ENCODE results near the gene MAP2K5. TPM values are rescaled to one million over a fixed set of nuclear protein-coding genes. Genes with fewer than 3 reads are reported as not detected.

Gene MAP2K5
- total and polyA plus RNA-seq, 8 donors = 1.8 to 94.6 (median 11.1) TPM

GRCh38 chr15:67533873-67534272 lies 8.6 kb upstream of the MAP2K5 start:
- Histone ChIP-seq H3K27ac (no peak overlapping the region), H3K27me3 (no peaks in the 10 kb centered on the region), H3K4me3 (no peak overlapping the region), H3K36me3 (peaks cover 0 to 9% (median under 1%) of the 10 kb centered on the region in 4 donors), H3K4me1 (no peaks in the 10 kb centered on the region), H3K9me3 (no peaks in the 10 kb centered on the region)
- 70 to 88% (median 73%) methylated on average over 1 of the region's 1 CpG for WGBS, 5 donors
- intact Hi-C loops (cut with DNase I; ENCODE audit: low total_unique reads) = no loop called here
- DNase-seq = no peak
- no peak for TF ChIP-seq EP300 (IDR thresholded peaks at IDR 0.05)
- no peak for TF ChIP-seq POLR2A (IDR thresholded peaks at IDR 0.05)
- no peak for TF ChIP-seq CTCF (IDR thresholded peaks at IDR 0.05)
- TF ChIP-seq POLR2AphosphoS5 (IDR thresholded peaks at IDR 0.05) = no peak

- WGBS, 5 donors = 88 to 100% (median 94%) methylated on average over 1 of the region's 1 CpG
- no peak for DNase-seq
- intact Hi-C loops (cut with DNase I; ENCODE audit: low total_unique reads) = no loop called here
- Histone ChIP-seq H3K4me3 (no peak overlapping the region), H3K36me3 (peaks cover 0 to 6% (median 0%) of the 10 kb centered on the region in 4 donors), H3K4me1 (no peaks in the 10 kb centered on the region), H3K27ac (no peak overlapping the region), H3K27me3 (no peaks in the 10 kb centered on the region), H3K9me3 (no peaks in the 10 kb centered on the region)
- no peak for TF ChIP-seq POLR2AphosphoS5 (IDR thresholded peaks at IDR 0.05)
Observed at GRCh38 chr15:67534360-67534759, 8.1 kb upstream of the MAP2K5 start.

GRCh38 chr15:67537771-67538170 lies 4.7 kb upstream of the MAP2K5 start:
- H3K4me3 ChIP-seq = no peak overlapping the region
- H3K27ac ChIP-seq = no peak overlapping the region
- TF ChIP-seq CTCF (IDR thresholded peaks at IDR 0.05) = no peak
- TF ChIP-seq EP300 (IDR thresholded peaks at IDR 0.05) = no peak
- no peak for TF ChIP-seq POLR2A (IDR thresholded peaks at IDR 0.05)
- TF ChIP-seq POLR2AphosphoS5 (IDR thresholded peaks at IDR 0.05) = no peak
- DNase-seq = no peak
- 94 to 100% (median 97%) methylated on average over 1 of the region's 1 CpG for whole genome bisulfite sequencing, 5 donors
- H3K36me3 ChIP-seq = no peaks in the 10 kb centered on the region
- peaks cover 0 to 7% (median 2%) of the 10 kb centered on the region in 4 donors for H3K4me1 ChIP-seq
- no peaks in the 10 kb centered on the region for H3K27me3 ChIP-seq
- no peaks in the 10 kb centered on the region for H3K9me3 ChIP-seq
- intact Hi-C loops (cut with DNase I; ENCODE audit: low total_unique reads) = no loop called here

GRCh38 chr15:67543348-67543718 lies 830 bp downstream of the MAP2K5 start:
- WGBS, 5 donors = 45 to 52% (median 50%) methylated on average over 7 of the region's 7 CpGs
- no peak for TF ChIP-seq EP300 (IDR thresholded peaks at IDR 0.05)
- no peak for TF ChIP-seq CTCF (IDR thresholded peaks at IDR 0.05)
- no peak for TF ChIP-seq POLR2A (IDR thresholded peaks at IDR 0.05)
- TF ChIP-seq POLR2AphosphoS5 (IDR thresholded peaks at IDR 0.05) = no peak
- DNase-seq = peak in 1 of 2 donors; percentile 28
- H3K4me3 ChIP-seq = peak overlapping the region; percentile 73 to 93 (median 84)
- peaks cover 15 to 39% (median 24%) of the 10 kb centered on the region in 4 donors for H3K4me1 ChIP-seq
- intact Hi-C loops (cut with DNase I; ENCODE audit: low total_unique reads) = no loop called here
- H3K27me3 ChIP-seq = no peaks in the 10 kb centered on the region
- H3K27ac ChIP-seq = peak overlapping the region in 4 of 5 donors; percentile 85 to 93 (median 88)
- H3K36me3 ChIP-seq = peaks cover 0 to 18% (median 13%) of the 10 kb centered on the region in 4 donors
- no peaks in the 10 kb centered on the region for H3K9me3 ChIP-seq

- no peak for DNase-seq
- TF ChIP-seq EP300 (IDR thresholded peaks at IDR 0.05) = no peak
- Histone ChIP-seq H3K9me3 (no peaks in the 10 kb centered on the region), H3K4me1 (peaks cover 18 to 49% (median 31%) of the 10 kb centered on the region in 4 donors), H3K36me3 (peaks cover 0 to 19% (median 13%) of the 10 kb centered on the region in 4 donors), H3K4me3 (no peak overlapping the region), H3K27me3 (no peaks in the 10 kb centered on the region), H3K27ac (no peak overlapping the region)
- WGBS, 5 donors = 77 to 97% (median 94%) methylated on average over 3 of the region's 3 CpGs
- intact Hi-C loops (cut with DNase I; ENCODE audit: low total_unique reads) = no loop called here
Observed at GRCh38 chr15:67544475-67544874, 2.0 kb downstream of the MAP2K5 start.
